Mammary epithelial cell (primary cell): ENCODE measurements around the gene RAB14.

Experiments used
- EZH2 ChIP-seq: IDR thresholded peaks from 2 replicates; pipeline ENCODE4 v1.6.1; 2012; ENCODE audit warnings: low read length, inconsistent platforms, borderline replicate concordance
- TF ChIP-seq, protein P1 (sequence below), 2 donors: IDR thresholded peaks in 1 of 2; conservative IDR thresholded peaks in 1 of 2; 2 replicates each; pipeline ENCODE4 v1.5.1; 2011 to 2012; ENCODE audit warnings: inconsistent platforms in 2 of 2, low read length in 2 of 2, mild to moderate bottlenecking in 2 of 2, control low read depth in 1 of 2, low read depth in 1 of 2; ENCODE audit not compliant: insufficient read depth in 1 of 2; ENCODE audit errors: extremely low read depth in 1 of 2

DNA sequence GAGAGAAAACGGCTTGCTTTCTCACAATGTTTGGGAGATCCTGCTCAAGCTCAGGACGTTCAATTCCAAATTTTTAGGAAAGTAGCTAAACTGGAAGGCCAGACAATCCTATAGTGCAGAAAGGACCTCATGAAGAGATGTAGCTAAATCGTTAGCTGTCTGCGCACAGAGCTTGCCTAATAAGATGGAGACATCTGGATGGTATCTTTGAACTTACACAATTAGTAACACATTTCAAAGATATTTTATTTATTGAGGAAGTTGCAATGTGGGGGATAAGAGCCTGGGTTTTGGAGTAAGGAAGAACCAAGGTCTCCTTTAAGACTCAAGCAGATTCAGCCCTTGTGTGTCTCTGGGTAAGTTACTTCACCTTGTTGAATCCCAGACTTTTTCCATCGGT is 28.6 kb upstream of the RAB14 start:
- TF ChIP-seq, protein P1, sequence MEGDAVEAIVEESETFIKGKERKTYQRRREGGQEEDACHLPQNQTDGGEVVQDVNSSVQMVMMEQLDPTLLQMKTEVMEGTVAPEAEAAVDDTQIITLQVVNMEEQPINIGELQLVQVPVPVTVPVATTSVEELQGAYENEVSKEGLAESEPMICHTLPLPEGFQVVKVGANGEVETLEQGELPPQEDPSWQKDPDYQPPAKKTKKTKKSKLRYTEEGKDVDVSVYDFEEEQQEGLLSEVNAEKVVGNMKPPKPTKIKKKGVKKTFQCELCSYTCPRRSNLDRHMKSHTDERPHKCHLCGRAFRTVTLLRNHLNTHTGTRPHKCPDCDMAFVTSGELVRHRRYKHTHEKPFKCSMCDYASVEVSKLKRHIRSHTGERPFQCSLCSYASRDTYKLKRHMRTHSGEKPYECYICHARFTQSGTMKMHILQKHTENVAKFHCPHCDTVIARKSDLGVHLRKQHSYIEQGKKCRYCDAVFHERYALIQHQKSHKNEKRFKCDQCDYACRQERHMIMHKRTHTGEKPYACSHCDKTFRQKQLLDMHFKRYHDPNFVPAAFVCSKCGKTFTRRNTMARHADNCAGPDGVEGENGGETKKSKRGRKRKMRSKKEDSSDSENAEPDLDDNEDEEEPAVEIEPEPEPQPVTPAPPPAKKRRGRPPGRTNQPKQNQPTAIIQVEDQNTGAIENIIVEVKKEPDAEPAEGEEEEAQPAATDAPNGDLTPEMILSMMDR (conservative IDR thresholded peaks at IDR 0.05 in 1 of 2, IDR thresholded peaks at IDR 0.05 in 1 of 2; ENCODE audit: extremely low read depth in 1 of 2, insufficient read depth in 1 of 2, low read depth in 1 of 2, low read length in 2 of 2), result no peak
- no peak for TF ChIP-seq EZH2
